K562 (cell line): ENCODE measurements around the gene EGFL7. TPM values are rescaled to one million over a fixed set of nuclear protein-coding genes. Genes with fewer than 3 reads are reported as not detected.

Source experiments
- AFF4 ChIP-seq: sonication (generic); formaldehyde crosslinking; IDR thresholded peaks from 2 replicates; pipeline ENCODE4 v1.8.0; 2023; ENCODE audit warnings: mild to moderate bottlenecking, missing genetic modification reagents
- ATF6 ChIP-seq: sonication (generic); formaldehyde crosslinking; IDR thresholded peaks from 2 replicates; pipeline ENCODE4 v1.4.0; 2020; ENCODE audit warnings: mild to moderate bottlenecking, missing genetic modification reagents
- ESRRB ChIP-seq: fragments of 250-450 bp; sonication (Bioruptor Pico); IDR thresholded peaks from 2 replicates; pipeline ENCODE4 v1.5.0; 2020; ENCODE audit warnings: mild to moderate bottlenecking, moderate library complexity, borderline replicate concordance
- FOXA3 ChIP-seq, 2 experiments: fragments of 450-650 bp in 1 of 2; sonication (generic) in 1 of 2; formaldehyde crosslinking; IDR thresholded peaks in 1 of 2; conservative IDR thresholded peaks in 1 of 2; 2 replicates each; pipeline versions ENCODE4 v1.4.0 to v1.8.0; 2020 to 2022; ENCODE audit warnings: mild to moderate bottlenecking in 2 of 2, missing genetic modification reagents in 1 of 2
- HBP1 ChIP-seq: fragments of 450-650 bp; formaldehyde crosslinking; IDR thresholded peaks from 2 replicates; pipeline ENCODE4 v1.4.0; 2022; ENCODE audit warnings: missing genetic modification characterization
- KLF1 ChIP-seq: fragments of 450-650 bp; IDR thresholded peaks from 2 replicates; pipeline ENCODE4 v1.6.1; 2016; ENCODE audit warnings: missing genetic modification characterization, missing compliant biosample characterization
- NFIX ChIP-seq: fragments of 250-450 bp; sonication (Bioruptor Pico); IDR thresholded peaks from 2 replicates; pipeline ENCODE4 v1.4.0; 2020; ENCODE audit warnings: low read depth, mild to moderate bottlenecking, moderate library complexity
- NONO ChIP-seq, 2 experiments: fragments of 200-400 bp in 1 of 2; fragments of 450-650 bp in 1 of 2; formaldehyde crosslinking in 1 of 2; IDR thresholded peaks; 2 replicates each; pipeline ENCODE4 v1.6.1; 2017; ENCODE audit warnings: low read depth in 2 of 2, mild to moderate bottlenecking in 2 of 2, moderate library complexity in 2 of 2, low read length in 1 of 2
- RBM39 ChIP-seq: fragments of 200-400 bp; formaldehyde crosslinking; optimal IDR thresholded peaks from 2 replicates; pipeline ENCODE3; 2018; ENCODE audit warnings: low read depth, low read length
- SMARCE1 ChIP-seq: fragments of 450-650 bp; IDR thresholded peaks from 2 replicates; pipeline ENCODE4 v1.7.1; 2016; ENCODE audit warnings: mild to moderate bottlenecking
- SP2 ChIP-seq: IDR thresholded peaks from 2 replicates; pipeline ENCODE4 v1.6.1; 2011; ENCODE audit warnings: mild to moderate bottlenecking, low read depth, low read length, moderate library complexity; ENCODE audit not compliant: poor library complexity, severe bottlenecking; ENCODE audit errors: extremely low read depth
- YY1 ChIP-seq, 3 experiments: IDR thresholded peaks; 2 replicates each; pipeline ENCODE4 v1.6.1; 2011; ENCODE audit warnings: low read length in 2 of 3, mild to moderate bottlenecking in 2 of 3, moderate library complexity in 2 of 3, borderline replicate concordance in 1 of 3, control low read depth in 1 of 3, low read depth in 1 of 3; ENCODE audit not compliant: insufficient read depth in 3 of 3, insufficient replicate concordance in 2 of 3, control insufficient read depth in 1 of 3, insufficient read length in 1 of 3; ENCODE audit errors: extremely low read depth in 1 of 3
- ZNF695 ChIP-seq: fragments of 450-650 bp; formaldehyde crosslinking; IDR thresholded peaks from 2 replicates; pipeline ENCODE4 v1.4.0; 2020; ENCODE audit warnings: mild to moderate bottlenecking, moderate library complexity
- polyA plus RNA-seq, 8 experiments: library from polyadenylated mRNA; depleted of rRNA in 4 of 8; stranded (reverse) in 5 of 8; unstranded in 3 of 8; fragments of >200 nt; fragmentation: Nextera tagmentation in 2 of 8; fragmentation: Illumina TruSeq in 1 of 8; extraction: Ambion mirVana in 2 of 8; extraction: Trizol in 1 of 8; gene quantifications; 2 replicates each; pipeline versions ENCODE4 v1.2.1 to v1.2.3, GENCODE V29; 2011 to 2014; ENCODE audit warnings: inconsistent platforms in 1 of 8, missing spikeins in 1 of 8
- total RNA-seq, 7 experiments: library from RNA; depleted of rRNA in 6 of 7; stranded (reverse); fragments of >200 nt in 6 of 7; fragmentation: Illumina TruSeq in 2 of 7; extraction: Trizol in 2 of 7; gene quantifications; 2 replicates each; pipeline versions ENCODE4 v1.2.1 to v1.2.3, GENCODE V29; 2011 to 2021; ENCODE audit warnings: low replicate concordance in 1 of 7

The EGFL7 gene
- total and polyA plus RNA-seq, 9 of the 15 experiments (the other 6 are each of a cell fraction or from before 2014, with no cell fraction given): 1.5 to 286 (median 55.5) TPM

- TF ChIP-seq NONO (IDR thresholded peaks at IDR 0.05; ENCODE audit: low read depth in 2 of 2, low read length in 1 of 2) (no peak), ESRRB (CRISPR knock-in tag) (no peak), SP2 (no peak), RBM39 (no peak), ATF6 (peak; percentile 51; the same call in 1 of the 2 replicates), HBP1 (CRISPR knock-in tag) (no peak), NFIX (CRISPR knock-in tag) (no peak), AFF4 (0 out of 2 replicates have a peak, but pooled peaks have one; percentile 34), YY1 (IDR thresholded peaks at IDR 0.05; ENCODE audit: borderline replicate concordance in 1 of 3, control insufficient read depth in 1 of 3, extremely low read depth in 1 of 3, insufficient read depth in 3 of 3, insufficient read length in 1 of 3, insufficient replicate concordance in 2 of 3, low read depth in 1 of 3, low read length in 2 of 3) (peak in 2 of 3 experiments; percentile 65 to 85), SMARCE1 (no peak), ZNF695 (CRISPR knock-in tag) (no peak), KLF1 (tag) (peak; percentile 86), FOXA3 (CRISPR knock-in tag; conservative IDR thresholded peaks at IDR 0.05 in 1 of 2, IDR thresholded peaks at IDR 0.05 in 1 of 2) (no peak)
These were observed 16.6 kb upstream of the EGFL7 start (continued) for GRCh38 chr9:136645903-136646754.
